HEK293 (cell line): ENCODE results near the gene NOL6.

ENCODE experiments used
- CTCF ChIA-PET: fragments of 350-600 bp; formaldehyde crosslinking; extraction: SDS; loops from one replicate; lab custom pipeline; 2021; ENCODE audit warnings: antibody characterized with exemption; lab: Yijun Ruan, JAX
- POLR2A ChIA-PET: fragments of 300-600 bp; formaldehyde crosslinking; extraction: SDS; loops from one replicate; lab custom pipeline; 2020; ENCODE audit warnings: antibody characterized with exemption, inconsistent platforms; lab: Yijun Ruan, JAX
- H3K27ac ChIP-seq: fragments of 200-500 bp; sonication (Bioruptor generic); 2 replicates; pipeline ENCODE4 v1.5.1; 2014; ENCODE audit warnings: low read depth, low read length, control low read depth, inconsistent platforms; ENCODE audit errors: extremely low read depth
- H3K36me3 ChIP-seq, 2 experiments: fragments of 200-500 bp in 1 of 2; sonication (Bioruptor generic) in 1 of 2; 1 replicate in 1 of 2; 2 replicates in 1 of 2; pipeline ENCODE4 v1.5.1; 2014 to 2017; ENCODE audit warnings: inconsistent platforms in 2 of 2, low read length in 2 of 2; ENCODE audit not compliant: control insufficient read depth in 2 of 2, insufficient read depth in 1 of 2
- H3K4me1 ChIP-seq: fragments of 200-500 bp; sonication (Bioruptor generic); 2 replicates; pipeline ENCODE4 v1.5.1; 2014; ENCODE audit warnings: mild to moderate bottlenecking, low read length, inconsistent platforms; ENCODE audit not compliant: control insufficient read depth, insufficient read depth
- H3K4me3 ChIP-seq: 2 replicates; pipeline ENCODE4 v1.5.1; 2011; ENCODE audit warnings: low read depth, mild to moderate bottlenecking, control low read depth, low read length, moderate library complexity
- H3K9me3 ChIP-seq: fragments of 200-500 bp; sonication (Bioruptor generic); 2 replicates; pipeline ENCODE4 v1.5.1; 2014; ENCODE audit warnings: low read depth, low read length, inconsistent platforms; ENCODE audit not compliant: control insufficient read depth, insufficient read depth
- AEBP2 ChIP-seq: fragments of 450-650 bp; formaldehyde crosslinking; IDR thresholded peaks from 2 replicates; pipeline ENCODE4 v1.5.1; 2016; ENCODE audit warnings: missing biosample characterization, missing genetic modification characterization, borderline replicate concordance
- BCL11B ChIP-seq: fragments of 450-650 bp; formaldehyde crosslinking; IDR thresholded peaks from 2 replicates; pipeline ENCODE4 v1.5.1; 2016; ENCODE audit warnings: low read depth, missing biosample characterization, missing genetic modification characterization
- FEZF1 ChIP-seq: fragments of 450-650 bp; formaldehyde crosslinking; IDR thresholded peaks from 2 replicates; pipeline ENCODE4 v1.5.1; 2016; ENCODE audit warnings: missing biosample characterization, missing genetic modification characterization
- HOXC10 ChIP-seq: sonication (generic); formaldehyde crosslinking; IDR thresholded peaks from 2 replicates; pipeline ENCODE4 v1.8.1; 2023; ENCODE audit warnings: mild to moderate bottlenecking, missing genetic modification reagents
- HOXD13 ChIP-seq: sonication (generic); formaldehyde crosslinking; IDR thresholded peaks from 2 replicates; pipeline ENCODE4 v1.8.0; 2022; ENCODE audit warnings: missing genetic modification reagents, borderline replicate concordance
- REPIN1 ChIP-seq: fragments of 450-650 bp; formaldehyde crosslinking; IDR thresholded peaks from 2 replicates; pipeline ENCODE4 v1.5.1; 2017; ENCODE audit warnings: missing biosample characterization, missing genetic modification characterization, low read depth
- SCRT2 ChIP-seq: fragments of 450-650 bp; formaldehyde crosslinking; IDR thresholded peaks from 2 replicates; pipeline ENCODE4 v1.5.1; 2016; ENCODE audit warnings: missing biosample characterization, missing genetic modification characterization
- YY1 ChIP-seq: fragments of 450-650 bp; formaldehyde crosslinking; IDR thresholded peaks from 2 replicates; pipeline ENCODE4 v1.5.1; 2018; ENCODE audit warnings: missing biosample characterization, missing genetic modification characterization
- YY2 ChIP-seq: fragments of 450-650 bp; formaldehyde crosslinking; IDR thresholded peaks from 2 replicates; pipeline ENCODE4 v1.5.1; 2016; ENCODE audit warnings: missing biosample characterization, missing genetic modification characterization
- ZBTB1 ChIP-seq: fragments of 450-650 bp; formaldehyde crosslinking; IDR thresholded peaks from 2 replicates; pipeline ENCODE4 v1.5.1; 2016; ENCODE audit warnings: missing biosample characterization, missing genetic modification characterization
- ZBTB10 ChIP-seq: fragments of 450-650 bp; formaldehyde crosslinking; IDR thresholded peaks from 2 replicates; pipeline ENCODE4 v1.5.1; 2016; ENCODE audit warnings: missing biosample characterization, missing genetic modification characterization
- ZBTB20 ChIP-seq: fragments of 450-650 bp; formaldehyde crosslinking; IDR thresholded peaks from 2 replicates; pipeline ENCODE4 v1.5.1; 2016; ENCODE audit warnings: missing biosample characterization, missing genetic modification characterization
- ZEB2 ChIP-seq: fragments of 450-650 bp; formaldehyde crosslinking; IDR thresholded peaks from 2 replicates; pipeline ENCODE4 v1.5.1; 2016; ENCODE audit warnings: missing biosample characterization, missing genetic modification characterization
- ZNF202 ChIP-seq: fragments of 450-650 bp; formaldehyde crosslinking; IDR thresholded peaks from 2 replicates; pipeline ENCODE4 v1.5.1; 2016; ENCODE audit warnings: missing biosample characterization, missing genetic modification characterization, borderline replicate concordance
- ZNF24 ChIP-seq: fragments of 450-650 bp; formaldehyde crosslinking; IDR thresholded peaks from 2 replicates; pipeline ENCODE4 v1.5.1; 2016; ENCODE audit warnings: missing biosample characterization, missing genetic modification characterization
- ZNF335 ChIP-seq: fragments of 450-650 bp; formaldehyde crosslinking; conservative IDR thresholded peaks from 2 replicates; pipeline ENCODE4 v1.5.1; 2016; ENCODE audit warnings: missing biosample characterization, missing genetic modification characterization
- ZNF423 ChIP-seq: fragments of 450-650 bp; formaldehyde crosslinking; IDR thresholded peaks from 2 replicates; pipeline ENCODE4 v1.5.1; 2016; ENCODE audit warnings: missing biosample characterization, missing genetic modification characterization
- ZNF501 ChIP-seq: fragments of 450-650 bp; formaldehyde crosslinking; IDR thresholded peaks from 2 replicates; pipeline ENCODE4 v1.5.1; 2016; ENCODE audit warnings: missing biosample characterization, missing genetic modification characterization
- ZNF529 ChIP-seq: fragments of 450-650 bp; formaldehyde crosslinking; IDR thresholded peaks from 2 replicates; pipeline ENCODE4 v1.5.1; 2017; ENCODE audit warnings: missing genetic modification characterization, missing biosample characterization; ENCODE audit not compliant: insufficient replicate concordance
- ZNF585B ChIP-seq: fragments of 450-650 bp; formaldehyde crosslinking; IDR thresholded peaks from 2 replicates; pipeline ENCODE4 v1.5.1; 2016; ENCODE audit warnings: missing biosample characterization, missing genetic modification characterization
- ZNF600 ChIP-seq: fragments of 450-650 bp; formaldehyde crosslinking; IDR thresholded peaks from 2 replicates; pipeline ENCODE4 v1.5.1; 2016; ENCODE audit warnings: missing biosample characterization, missing genetic modification characterization
- ZNF621 ChIP-seq: fragments of 450-650 bp; formaldehyde crosslinking; IDR thresholded peaks from 2 replicates; pipeline ENCODE4 v1.5.1; 2017; ENCODE audit warnings: missing biosample characterization, missing genetic modification characterization
- ZNF626 ChIP-seq: fragments of 450-650 bp; sonication (Bioruptor Pico); formaldehyde crosslinking; IDR thresholded peaks from 2 replicates; pipeline ENCODE4 v1.5.1; 2018; ENCODE audit warnings: missing biosample characterization, missing genetic modification characterization, inconsistent platforms
- ZNF658 ChIP-seq: fragments of 450-650 bp; formaldehyde crosslinking; IDR thresholded peaks from 2 replicates; pipeline ENCODE4; 2016; ENCODE audit warnings: missing biosample characterization, missing genetic modification characterization
- ZNF785 ChIP-seq: fragments of 450-650 bp; formaldehyde crosslinking; IDR thresholded peaks from 2 replicates; pipeline ENCODE4 v1.5.1; 2016; ENCODE audit warnings: missing biosample characterization, missing genetic modification characterization
- ZNF792 ChIP-seq: fragments of 450-650 bp; formaldehyde crosslinking; IDR thresholded peaks from 2 replicates; pipeline ENCODE4 v1.5.1; 2016; ENCODE audit warnings: missing biosample characterization, missing genetic modification characterization
- ZSCAN16 ChIP-seq: fragments of 450-650 bp; formaldehyde crosslinking; IDR thresholded peaks from 2 replicates; pipeline ENCODE4 v1.5.1; 2016; ENCODE audit warnings: missing biosample characterization, missing genetic modification characterization
- TF ChIP-seq, protein P1 (sequence below): fragments of 450-650 bp; formaldehyde crosslinking; IDR thresholded peaks from 2 replicates; pipeline ENCODE4 v1.5.1; 2017; ENCODE audit warnings: missing biosample characterization, missing genetic modification characterization
- TF ChIP-seq, protein P2 (sequence below): fragments of 450-650 bp; formaldehyde crosslinking; IDR thresholded peaks from 2 replicates; pipeline ENCODE4 v1.5.0; 2017; ENCODE audit warnings: missing biosample characterization, missing genetic modification characterization, borderline replicate concordance
- TF ChIP-seq, protein P3 (sequence below): fragments of 450-650 bp; formaldehyde crosslinking; IDR thresholded peaks from 2 replicates; pipeline ENCODE4 v1.5.1; 2016; ENCODE audit warnings: missing biosample characterization, missing genetic modification characterization

Gene NOL6

DNA sequence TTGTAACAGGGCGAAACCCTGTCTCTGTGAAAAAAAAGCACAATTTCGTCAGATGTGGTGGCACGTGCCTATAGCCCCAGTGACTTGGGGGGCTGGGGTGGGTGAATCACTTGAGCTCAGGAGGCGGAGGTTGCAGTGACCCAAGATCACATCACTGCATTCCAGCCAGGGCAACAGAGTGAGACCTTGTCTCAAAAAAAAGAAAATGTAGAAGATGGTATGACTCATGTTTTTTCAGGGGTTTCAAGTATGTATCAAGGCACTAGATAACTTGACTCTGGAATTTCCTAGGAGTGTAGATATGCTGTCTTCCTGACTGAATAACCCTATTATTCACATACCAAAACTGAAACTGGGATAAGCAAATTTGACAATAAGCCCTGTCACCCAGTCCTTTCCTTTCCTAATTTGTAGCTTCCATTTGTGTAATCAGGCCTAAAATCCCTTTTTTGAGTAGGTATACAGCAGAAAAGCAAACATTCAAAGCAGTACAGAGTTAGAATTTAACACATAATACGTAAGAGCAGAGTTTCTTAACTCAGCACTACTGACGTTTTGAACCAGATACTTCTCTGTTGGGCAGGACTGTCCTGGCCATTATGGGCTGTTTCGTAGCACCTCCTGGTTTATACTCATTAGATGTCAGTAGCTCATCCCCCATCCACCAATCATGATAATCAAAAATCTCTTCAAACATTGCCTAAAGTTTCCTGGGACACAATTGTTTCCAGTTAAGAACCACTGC, 33.1 kb upstream of the NOL6 start (continued):
- TF ChIP-seq, protein P1, sequence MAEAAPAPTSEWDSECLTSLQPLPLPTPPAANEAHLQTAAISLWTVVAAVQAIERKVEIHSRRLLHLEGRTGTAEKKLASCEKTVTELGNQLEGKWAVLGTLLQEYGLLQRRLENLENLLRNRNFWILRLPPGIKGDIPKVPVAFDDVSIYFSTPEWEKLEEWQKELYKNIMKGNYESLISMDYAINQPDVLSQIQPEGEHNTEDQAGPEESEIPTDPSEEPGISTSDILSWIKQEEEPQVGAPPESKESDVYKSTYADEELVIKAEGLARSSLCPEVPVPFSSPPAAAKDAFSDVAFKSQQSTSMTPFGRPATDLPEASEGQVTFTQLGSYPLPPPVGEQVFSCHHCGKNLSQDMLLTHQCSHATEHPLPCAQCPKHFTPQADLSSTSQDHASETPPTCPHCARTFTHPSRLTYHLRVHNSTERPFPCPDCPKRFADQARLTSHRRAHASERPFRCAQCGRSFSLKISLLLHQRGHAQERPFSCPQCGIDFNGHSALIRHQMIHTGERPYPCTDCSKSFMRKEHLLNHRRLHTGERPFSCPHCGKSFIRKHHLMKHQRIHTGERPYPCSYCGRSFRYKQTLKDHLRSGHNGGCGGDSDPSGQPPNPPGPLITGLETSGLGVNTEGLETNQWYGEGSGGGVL (tag by site-specific recombination) = no peak
- TF ChIP-seq ZSCAN16 (no peak), ZBTB10 (no peak), ZNF585B (no peak), SCRT2 (tag by site-specific recombination) (no peak), FEZF1 (tag by site-specific recombination) (no peak), ZNF600 (tag by site-specific recombination) (no peak), YY2 (tag by site-specific recombination) (no peak), ZBTB1 (tag by site-specific recombination) (no peak), ZNF626 (tag by site-specific recombination) (no peak), AEBP2 (no peak)
- TF ChIP-seq, all 188 proteins: peak for 0

DNA sequence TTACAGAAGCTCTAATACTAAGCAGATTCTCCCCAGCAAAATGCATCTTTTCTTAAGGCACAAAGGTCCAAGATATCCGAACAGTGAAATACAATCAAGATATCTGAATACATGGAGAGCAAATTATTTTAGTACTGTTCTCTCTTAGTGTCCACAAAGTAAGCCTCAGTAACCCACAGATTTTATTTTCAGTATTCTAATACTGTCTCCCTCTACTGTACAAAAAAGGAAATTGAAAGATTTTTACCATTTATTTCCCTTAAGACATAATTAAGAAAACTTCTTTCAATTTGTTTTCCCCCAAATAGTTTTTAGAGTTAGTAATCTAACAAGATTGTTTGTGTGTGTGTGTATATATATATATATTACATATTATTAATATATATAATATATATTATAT, 24.7 kb upstream of the NOL6 start:
- Histone ChIP-seq H3K4me1 (0 out of 2 replicates have a peak, but pooled peaks cover 3% of the 10 kb centered on the region), H3K27ac (no peak overlapping the region), H3K4me3 (no peak overlapping the region), H3K36me3 (no peaks in the 10 kb centered on the region), H3K9me3 (no peaks in the 10 kb centered on the region)
- POLR2A ChIA-PET = no interaction called here
- CTCF ChIA-PET = interaction anchor here (0.6 kb wide), 2 partner anchors 23 to 36 kb away, joined by 3 read pairs; no protein-coding TSS in a partner anchor
- TF ChIP-seq, protein P2, sequence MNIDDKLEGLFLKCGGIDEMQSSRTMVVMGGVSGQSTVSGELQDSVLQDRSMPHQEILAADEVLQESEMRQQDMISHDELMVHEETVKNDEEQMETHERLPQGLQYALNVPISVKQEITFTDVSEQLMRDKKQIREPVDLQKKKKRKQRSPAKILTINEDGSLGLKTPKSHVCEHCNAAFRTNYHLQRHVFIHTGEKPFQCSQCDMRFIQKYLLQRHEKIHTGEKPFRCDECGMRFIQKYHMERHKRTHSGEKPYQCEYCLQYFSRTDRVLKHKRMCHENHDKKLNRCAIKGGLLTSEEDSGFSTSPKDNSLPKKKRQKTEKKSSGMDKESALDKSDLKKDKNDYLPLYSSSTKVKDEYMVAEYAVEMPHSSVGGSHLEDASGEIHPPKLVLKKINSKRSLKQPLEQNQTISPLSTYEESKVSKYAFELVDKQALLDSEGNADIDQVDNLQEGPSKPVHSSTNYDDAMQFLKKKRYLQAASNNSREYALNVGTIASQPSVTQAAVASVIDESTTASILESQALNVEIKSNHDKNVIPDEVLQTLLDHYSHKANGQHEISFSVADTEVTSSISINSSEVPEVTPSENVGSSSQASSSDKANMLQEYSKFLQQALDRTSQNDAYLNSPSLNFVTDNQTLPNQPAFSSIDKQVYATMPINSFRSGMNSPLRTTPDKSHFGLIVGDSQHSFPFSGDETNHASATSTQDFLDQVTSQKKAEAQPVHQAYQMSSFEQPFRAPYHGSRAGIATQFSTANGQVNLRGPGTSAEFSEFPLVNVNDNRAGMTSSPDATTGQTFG (tag by site-specific recombination) = no peak
- TF ChIP-seq ZNF785 (no peak), ZBTB20 (tag by site-specific recombination) (no peak), YY1 (no peak), ZNF501 (tag by site-specific recombination) (no peak), ZNF335 (tag by site-specific recombination) (no peak), BCL11B (no peak), ZEB2 (no peak), ZNF24 (tag by site-specific recombination) (no peak), ZNF792 (tag by site-specific recombination) (no peak), REPIN1 (no peak), ZNF621 (no peak), ZNF658 (tag by site-specific recombination) (no peak), ZNF202 (no peak), ZNF423 (tag by site-specific recombination) (no peak), HOXC10 (CRISPR knock-in tag) (no peak), ZNF529 (tag by site-specific recombination) (no peak), HOXD13 (CRISPR knock-in tag) (no peak)
- TF ChIP-seq, protein P3, sequence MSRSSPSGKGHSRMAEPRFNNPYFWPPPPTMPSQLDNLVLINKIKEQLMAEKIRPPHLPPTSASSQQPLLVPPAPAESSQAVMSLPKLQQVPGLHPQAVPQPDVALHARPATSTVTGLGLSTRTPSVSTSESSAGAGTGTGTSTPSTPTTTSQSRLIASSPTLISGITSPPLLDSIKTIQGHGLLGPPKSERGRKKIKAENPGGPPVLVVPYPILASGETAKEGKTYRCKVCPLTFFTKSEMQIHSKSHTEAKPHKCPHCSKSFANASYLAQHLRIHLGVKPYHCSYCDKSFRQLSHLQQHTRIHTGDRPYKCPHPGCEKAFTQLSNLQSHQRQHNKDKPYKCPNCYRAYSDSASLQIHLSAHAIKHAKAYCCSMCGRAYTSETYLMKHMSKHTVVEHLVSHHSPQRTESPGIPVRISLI = no peak
